HG03139 (cell line): ENCODE measurements around the gene CERS1.

Experiments used
- ATAC-seq: cut with Tn5 transposase; IDR thresholded peaks from one replicate; pipeline ENCODE4 v1.9.1; 2021; ENCODE audit not compliant: unreplicated experiment

The CERS1 gene

DNA sequence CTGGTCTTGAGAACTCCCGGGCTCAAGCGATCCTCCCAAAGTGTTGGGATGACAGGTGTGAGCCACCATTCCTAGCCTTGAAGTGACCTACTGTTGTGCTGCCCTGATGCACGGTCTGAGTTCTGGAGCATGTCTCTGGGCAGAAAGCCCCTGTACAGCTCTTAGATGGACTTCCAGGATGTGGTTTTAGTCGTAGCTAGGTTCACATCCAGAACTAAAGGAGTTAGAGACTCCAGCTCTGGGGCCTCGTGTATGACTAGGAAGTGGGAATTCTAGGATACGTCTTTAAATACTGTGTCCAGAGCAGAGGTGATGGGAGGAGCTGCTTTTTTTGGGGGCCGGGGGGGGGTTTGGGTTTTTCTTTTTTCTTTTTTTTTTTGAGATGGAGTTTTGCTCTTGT, 52.0 kb downstream of the CERS1 start:
- no peak for ATAC-seq

DNA sequence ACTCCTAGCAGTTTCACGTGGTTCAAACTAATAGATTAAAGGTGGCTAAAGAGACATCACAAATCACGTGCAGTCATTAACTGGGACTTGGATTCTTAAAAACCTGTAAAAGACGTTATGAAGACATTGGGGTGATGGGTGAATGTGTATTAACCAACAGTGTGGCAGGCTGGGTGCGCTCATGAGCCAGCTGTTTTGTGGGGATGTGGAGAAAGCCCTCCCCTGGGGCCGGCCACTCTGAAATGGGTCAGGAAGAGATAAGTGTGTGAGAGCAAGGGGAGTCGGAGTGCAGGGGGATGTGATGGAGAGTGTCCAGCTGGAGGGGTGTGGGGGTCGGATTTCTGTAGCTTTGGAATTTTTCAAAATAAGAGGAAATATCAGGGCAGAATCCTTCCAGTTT, 53.8 kb downstream of the CERS1 start:
- no peak for ATAC-seq

DNA sequence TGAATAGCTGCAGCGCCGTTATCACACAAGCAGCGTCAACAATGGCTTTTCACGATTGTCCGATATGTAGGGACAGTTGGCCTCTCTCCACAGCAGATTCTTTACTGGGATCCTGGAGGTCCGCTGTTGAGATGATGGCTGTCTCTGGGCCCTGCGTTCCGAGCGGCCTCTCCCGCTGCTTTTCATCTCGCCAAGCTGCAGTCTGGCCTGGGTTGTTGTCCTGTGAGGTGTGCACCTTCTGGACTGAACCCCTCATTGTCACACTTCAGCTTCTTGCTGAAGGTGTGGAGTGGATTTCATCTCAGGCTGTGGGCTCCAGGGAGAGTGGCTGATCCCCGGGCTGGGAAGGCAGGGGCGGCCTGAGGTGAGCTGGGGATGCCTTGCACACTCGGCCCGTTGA, 54.6 kb downstream of the CERS1 start:
- no peak for ATAC-seq

DNA sequence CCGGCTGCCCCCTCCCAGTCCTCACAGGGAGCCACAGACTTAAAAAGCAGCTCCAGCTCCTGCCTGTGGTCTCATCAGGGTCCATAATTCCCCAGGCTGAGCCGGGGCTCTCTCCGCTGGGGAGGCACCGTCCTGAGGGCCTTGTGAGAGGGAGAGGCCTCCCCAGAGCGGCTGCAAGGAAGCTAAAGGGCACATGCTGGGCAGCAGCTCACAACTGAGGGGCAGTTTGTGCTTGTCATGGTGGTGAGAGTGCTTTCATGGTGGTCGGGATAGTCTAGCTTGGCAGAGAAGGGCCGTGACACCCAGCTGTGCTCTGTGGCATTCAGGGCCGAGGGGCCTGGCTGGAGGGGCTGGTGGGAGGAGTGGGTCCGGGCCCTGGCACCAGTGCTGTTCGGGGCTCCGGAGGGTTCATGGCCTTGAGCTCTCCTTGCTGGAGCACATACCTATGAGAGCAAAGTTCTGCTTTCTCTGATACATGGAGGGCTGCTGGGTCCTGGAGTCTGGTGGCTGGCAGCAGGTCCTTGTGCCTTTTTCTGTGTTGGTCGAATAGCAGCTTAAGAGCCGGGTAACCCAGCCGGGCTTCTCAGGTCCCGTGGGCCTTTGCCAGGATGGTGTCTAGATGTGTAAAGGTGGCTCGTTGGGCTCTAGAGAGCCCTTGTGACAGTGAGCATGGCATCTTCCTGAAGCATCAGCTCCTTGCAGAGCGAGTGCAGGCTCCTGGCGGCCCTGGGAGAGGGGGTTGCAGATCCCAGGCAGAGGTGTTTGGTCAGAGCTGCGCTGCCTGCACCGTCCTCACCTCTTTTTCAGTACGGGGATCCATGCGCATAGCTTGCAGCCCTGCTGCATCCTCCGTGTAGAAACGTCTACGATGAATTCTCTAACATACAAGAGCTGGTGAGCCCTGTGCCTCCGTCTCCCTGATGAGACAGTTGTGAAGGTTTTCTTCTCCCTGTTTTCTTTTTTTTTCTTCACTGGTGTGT, 55.4 kb downstream of the CERS1 start:
- no peak for ATAC-seq

DNA sequence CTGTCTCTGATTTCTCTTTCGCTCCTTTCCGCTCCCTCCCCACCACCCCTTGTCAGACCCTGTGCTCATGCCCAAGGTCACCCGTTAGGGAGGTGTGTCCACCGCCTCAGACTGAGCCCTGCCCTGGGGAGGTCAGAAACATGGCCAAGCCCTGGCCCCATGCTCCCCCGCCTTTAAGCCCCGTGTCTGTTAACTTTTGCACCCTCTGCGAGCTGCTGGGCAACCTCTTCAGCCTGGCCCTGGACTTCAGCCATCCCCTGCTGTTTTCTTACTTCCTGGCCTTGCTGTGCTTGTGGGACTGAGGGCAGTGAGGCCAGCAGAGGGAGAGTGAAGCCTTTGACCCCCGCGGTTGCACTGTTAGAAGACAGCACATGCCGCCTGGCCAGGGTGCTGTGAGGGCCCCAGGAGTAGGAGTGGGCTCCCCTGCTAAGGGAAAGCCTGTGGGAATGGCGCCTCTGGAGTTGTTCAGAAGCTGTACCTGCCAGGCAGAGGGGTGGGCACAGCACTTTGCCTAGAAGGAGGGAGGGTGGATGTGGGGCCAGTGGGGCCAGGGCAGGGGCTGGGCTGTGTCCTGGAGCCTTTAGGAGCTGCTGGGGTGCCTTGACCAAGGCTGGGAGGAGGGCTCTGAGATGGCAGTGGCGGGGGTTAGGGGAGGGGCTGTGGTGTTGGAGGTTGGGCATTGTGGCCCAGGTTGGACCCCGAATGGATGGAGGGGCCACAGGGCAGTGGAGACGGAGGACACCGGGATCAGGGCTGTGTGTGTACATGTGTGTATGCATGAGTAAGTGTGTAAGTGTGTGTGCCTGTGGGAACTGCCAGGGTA, 56.3 kb downstream of the CERS1 start:
- no peak for ATAC-seq

DNA sequence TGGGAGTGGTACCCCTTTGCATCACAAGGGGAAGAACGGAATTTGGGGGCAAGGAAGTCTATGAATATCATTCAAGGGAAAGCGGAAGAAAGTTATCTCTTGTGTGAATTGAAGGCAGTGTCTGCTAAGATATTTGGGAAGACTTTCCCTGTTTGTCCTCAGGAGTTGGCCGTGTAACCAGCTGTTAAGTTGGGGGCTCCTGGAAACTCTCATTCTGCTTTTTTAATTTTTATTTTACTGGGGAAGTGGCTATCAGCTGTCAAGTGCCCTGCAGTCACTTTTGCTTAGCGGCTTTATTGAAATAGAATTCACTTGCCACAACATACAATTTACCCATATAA, 61.3 kb downstream of the CERS1 start:
- no peak for ATAC-seq

DNA sequence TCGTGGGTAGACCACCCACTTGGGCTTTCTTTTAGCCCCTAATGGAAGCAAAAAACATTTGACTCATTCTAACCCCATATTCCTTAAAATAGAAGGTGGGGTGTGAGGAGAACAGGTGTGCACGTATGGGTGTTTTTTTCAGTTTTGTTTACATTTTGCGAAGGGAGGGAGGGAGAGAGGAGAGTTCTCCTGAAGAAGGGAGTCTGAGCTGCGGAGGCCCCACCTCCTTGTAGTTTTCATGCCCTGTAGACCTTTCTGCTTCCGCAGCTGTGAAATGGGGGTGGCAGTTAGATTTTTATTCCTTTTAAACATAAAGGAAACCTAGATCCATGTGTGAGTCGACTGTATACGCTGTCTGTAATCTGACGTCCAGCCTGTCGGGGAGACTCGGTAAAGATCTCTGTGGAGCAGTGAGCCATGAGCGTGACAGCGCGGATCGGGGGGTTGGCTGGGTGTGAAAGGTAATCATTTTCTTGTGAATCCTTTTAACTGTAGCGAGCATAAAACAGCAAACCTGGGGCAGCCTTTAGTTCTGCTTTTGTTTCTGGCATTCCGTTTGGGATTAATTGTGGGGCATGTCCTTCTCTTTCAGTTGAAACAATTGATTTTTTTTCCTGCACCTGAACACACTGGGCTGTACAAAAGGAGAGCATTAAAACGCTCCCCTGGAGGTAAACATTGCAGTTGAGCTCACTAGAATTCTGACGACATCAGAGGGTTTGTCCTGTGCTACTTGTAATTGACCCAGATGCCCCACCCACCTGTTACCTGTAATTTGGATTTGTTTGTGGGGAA, 61.9 kb downstream of the CERS1 start:
- ATAC-seq = no peak

DNA sequence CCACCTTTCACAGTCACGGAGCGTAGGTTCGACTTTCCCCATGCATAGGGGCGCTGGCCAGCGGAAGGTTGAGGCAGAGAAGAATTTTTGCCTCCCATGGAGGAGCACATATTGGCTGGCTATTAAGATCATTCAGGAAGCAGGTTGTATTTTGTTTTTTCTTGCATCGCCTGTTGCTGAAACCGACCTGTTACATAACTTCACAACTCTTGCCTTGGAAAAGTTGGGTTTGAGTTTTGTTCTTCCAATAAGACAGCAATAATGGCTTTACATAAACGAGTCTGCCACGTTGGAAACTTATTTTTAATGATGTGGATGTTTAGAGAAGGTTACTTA, 62.8 kb downstream of the CERS1 start:
- ATAC-seq = no peak

DNA sequence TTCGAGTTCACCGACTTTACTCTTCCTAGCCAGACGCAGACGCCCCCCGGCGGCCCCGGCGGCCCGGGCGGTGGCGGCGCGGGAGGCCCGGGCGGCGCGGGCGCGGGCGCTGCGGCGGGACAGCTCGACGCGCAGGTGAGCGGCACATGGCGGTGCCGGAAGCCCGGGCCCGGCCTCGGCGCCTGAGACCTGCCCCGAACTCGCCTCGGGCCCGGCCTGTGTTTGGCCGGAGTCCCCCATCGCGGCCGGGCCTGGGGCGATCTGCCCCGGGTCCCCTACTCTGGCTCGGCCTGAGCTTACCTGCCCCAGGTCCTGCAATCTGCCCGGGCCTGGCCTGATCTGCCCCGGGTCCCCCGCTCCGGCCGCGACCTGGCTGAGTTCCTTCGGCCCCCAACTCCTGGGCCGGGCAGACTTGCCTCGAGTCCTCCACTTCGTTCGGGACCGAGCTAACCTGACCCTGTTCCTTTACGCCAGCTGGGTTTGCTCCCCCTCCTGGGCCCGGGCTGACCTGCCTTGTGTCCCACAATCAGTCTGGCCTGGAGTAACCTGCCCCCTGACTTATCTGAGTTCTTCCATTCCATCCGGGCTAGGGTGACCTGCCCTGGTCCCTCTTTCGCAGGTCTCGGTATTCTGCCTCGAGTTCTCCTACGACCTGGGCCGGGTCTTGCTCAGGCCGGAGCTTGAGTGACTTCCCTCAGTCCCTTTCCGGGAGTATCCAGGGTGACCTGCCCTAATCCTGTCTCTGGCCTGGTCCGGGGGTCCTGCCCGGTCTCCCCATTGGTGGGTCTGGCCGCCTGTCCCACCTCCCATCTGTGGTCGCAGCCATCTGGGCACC, 63.4 kb downstream of the CERS1 start:
- peak; percentile 21 for ATAC-seq

DNA sequence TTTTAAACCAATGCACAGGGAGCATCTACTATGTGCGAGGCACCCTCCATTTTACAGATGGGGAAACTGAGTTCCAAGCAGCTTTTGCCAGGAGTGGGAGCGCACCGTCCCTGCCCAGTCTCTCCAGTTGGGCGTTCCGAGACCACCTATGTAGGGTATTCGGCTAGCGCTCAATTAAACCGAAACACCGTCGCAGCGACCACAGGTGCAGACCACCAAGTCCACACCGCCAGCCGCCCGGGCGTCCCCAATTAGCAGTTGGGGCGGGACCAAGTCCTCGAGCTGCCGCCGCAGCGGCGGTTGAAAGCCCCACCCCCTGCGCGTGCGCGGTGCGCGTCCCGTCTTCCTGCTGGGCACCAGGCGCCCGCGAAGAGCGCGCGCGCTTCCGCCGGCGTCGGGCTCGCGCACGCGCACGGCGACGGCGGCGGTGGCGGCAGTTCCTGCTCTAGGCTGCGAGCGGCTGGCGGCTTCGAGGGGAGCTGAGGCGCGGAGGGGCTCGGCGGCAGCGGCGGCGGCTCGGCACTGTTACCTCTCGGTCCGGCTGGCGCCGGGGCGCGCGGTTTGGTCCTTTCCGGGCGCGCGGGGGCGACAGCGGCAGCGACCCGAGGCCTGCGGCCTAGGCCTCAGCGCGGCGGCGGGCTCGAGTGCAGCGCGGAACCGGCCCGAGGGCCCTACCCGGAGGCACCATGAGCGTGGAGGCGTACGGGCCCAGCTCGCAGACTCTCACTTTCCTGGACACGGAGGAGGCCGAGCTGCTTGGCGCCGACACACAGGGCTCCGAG, 64.2 kb downstream of the CERS1 start, which contains the start of gene UPF1:
UPF1 (plus strand) TSS at position 436 of the 782 bp plus-strand sequence; CDS start at position 687, 251 bp downstream.
- peak; percentile 70 for ATAC-seq

DNA sequence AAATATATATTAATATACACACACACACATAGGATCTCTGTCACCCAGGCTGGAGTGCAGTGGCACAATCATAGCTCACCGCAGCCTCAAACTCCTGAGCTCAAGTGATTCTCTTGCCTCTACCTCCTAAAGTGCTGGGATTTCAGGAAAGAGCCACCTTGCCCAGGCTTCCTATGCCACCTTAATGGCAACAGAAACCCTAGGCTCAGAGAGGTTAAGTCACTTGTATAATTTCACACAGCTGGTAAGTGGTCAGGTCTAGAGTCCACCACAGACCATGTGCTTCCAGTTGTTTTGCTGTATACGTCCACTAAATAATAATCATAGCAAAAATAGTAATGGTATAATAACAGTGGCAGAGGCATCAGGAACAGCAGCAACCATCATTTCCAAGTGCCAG, 65.5 kb downstream of the CERS1 start:
- no peak for ATAC-seq

DNA sequence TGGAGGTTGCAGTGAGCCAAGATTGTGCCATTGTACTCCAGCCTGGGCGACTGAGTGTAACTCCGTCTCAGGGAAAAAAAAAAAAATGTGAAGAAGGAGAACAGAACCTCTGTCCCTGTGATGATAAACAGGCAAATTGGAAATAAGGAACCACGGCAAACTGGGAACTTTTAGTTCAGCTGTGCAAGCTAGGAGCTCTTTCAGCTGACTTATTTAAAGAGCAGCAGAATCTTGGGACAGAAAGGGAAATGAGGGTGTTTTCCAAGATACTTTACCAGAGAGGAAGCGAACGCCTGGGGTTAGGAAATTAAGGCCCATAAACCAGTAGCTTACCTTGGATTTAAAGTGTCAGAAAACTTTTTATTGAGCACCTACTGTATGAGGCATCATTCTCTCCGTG, 67.2 kb downstream of the CERS1 start:
- no peak for ATAC-seq
